Measurements from ENCODE around the gene ISM1. TPM values are rescaled to one million over a fixed set of nuclear protein-coding genes. Genes with fewer than 3 reads are reported as not detected.

The ISM1 gene
- polyA plus RNA-seq, 1 donor from 2014 or later, result not detected

GRCh38 chr20:13313201-13313600, 92.1 kb downstream of the ISM1 start:
- Histone ChIP-seq H3K27me3 (ENCODE audit: insufficient read depth, low read depth, low read length) (no peaks in the 10 kb centered on the region), H3K9ac (ENCODE audit: low read length) (no peak overlapping the region), H4K20me1 (ENCODE audit: insufficient read depth) (no peaks in the 10 kb centered on the region), H3K79me2 (replicated peaks; ENCODE audit: insufficient read depth, low read length) (no peaks in the 10 kb centered on the region), H3K36me3 (ENCODE audit: insufficient read depth, low read length) (no peaks in the 10 kb centered on the region), H3K4me3 (ENCODE audit: low read length) (no peak overlapping the region), H3K9me2 (ENCODE audit: insufficient read depth, low read length) (no peaks in the 10 kb centered on the region), H3K4me2 (ENCODE audit: low read length) (no peak overlapping the region), H3K27ac (ENCODE audit: low read length) (no peak overlapping the region), H3K9me3 (ENCODE audit: low read length) (no peaks in the 10 kb centered on the region), H3F3A (ENCODE audit: insufficient read depth, low read length, poor library complexity, severe bottlenecking) (no peaks in the 10 kb centered on the region), H2AFZ (ENCODE audit: low read depth, low read length) (no peak overlapping the region)
- TF ChIP-seq POLR2AphosphoS5 (IDR thresholded peaks at IDR 0.05), result no peak

- H3K4me2 ChIP-seq (ENCODE audit: low read length), result no peak overlapping the region
- no peak overlapping the region for H3K4me3 ChIP-seq (ENCODE audit: low read length)
- no peaks in the 10 kb centered on the region for H3K79me2 ChIP-seq (replicated peaks; ENCODE audit: insufficient read depth, low read length)
- H3K36me3 ChIP-seq (ENCODE audit: insufficient read depth, low read length), result no peaks in the 10 kb centered on the region
- H3K27me3 ChIP-seq (ENCODE audit: insufficient read depth, low read depth, low read length), result no peaks in the 10 kb centered on the region
- H3K9me3 ChIP-seq (ENCODE audit: low read length), result no peaks in the 10 kb centered on the region
- no peak overlapping the region for H3K9ac ChIP-seq (ENCODE audit: low read length)
- no peak overlapping the region for H3K27ac ChIP-seq (ENCODE audit: low read length)
- no peaks in the 10 kb centered on the region for H4K20me1 ChIP-seq (ENCODE audit: insufficient read depth)
- TF ChIP-seq TAF1 (IDR thresholded peaks at IDR 0.05; ENCODE audit: low read depth) (no peak), REST (IDR thresholded peaks at IDR 0.05; ENCODE audit: borderline replicate concordance) (no peak), POLR2AphosphoS5 (IDR thresholded peaks at IDR 0.05) (no peak), SMC3 (conservative IDR thresholded peaks at IDR 0.05; ENCODE audit: poor library complexity) (no peak), EP300 (conservative IDR thresholded peaks at IDR 0.05; ENCODE audit: poor library complexity, severe bottlenecking) (no peak), RAD21 (conservative IDR thresholded peaks at IDR 0.05) (no peak), MXI1 (conservative IDR thresholded peaks at IDR 0.05; ENCODE audit: poor library complexity, severe bottlenecking) (no peak), CTCF (IDR thresholded peaks at IDR 0.05; ENCODE audit: poor library complexity, severe bottlenecking) (no peak), EZH2 (IDR thresholded peaks at IDR 0.05; ENCODE audit: borderline replicate concordance, insufficient read depth, low read length, poor library complexity, severe bottlenecking) (no peak)
- H3F3A ChIP-seq (ENCODE audit: insufficient read depth, low read length, poor library complexity, severe bottlenecking), result no peaks in the 10 kb centered on the region
- no peaks in the 10 kb centered on the region for H3K9me2 ChIP-seq (ENCODE audit: insufficient read depth, low read length)
- no peak overlapping the region for H2AFZ ChIP-seq (ENCODE audit: low read depth, low read length)
Observed at GRCh38 chr20:13317439-13317838, 96.4 kb downstream of the ISM1 start.

Data from neural cell (in vitro differentiated cells).